Activated B cell treated with CpG ODN at 0.5 μM for 24 hours (primary cell): Measurements from ENCODE around the gene JAK2. TPM values are rescaled to one million over a fixed set of nuclear protein-coding genes. Genes with fewer than 3 reads are reported as not detected.

ENCODE experiments used
- ATAC-seq: fragments of 200-7000 bp; cut with Tn5 transposase; one replicate; pipeline ENCODE4 v1.10.0; 2021; ENCODE audit warnings: low read depth, mild to moderate bottlenecking, moderate library complexity
- CTCF ChIA-PET: fragments of 350-600 bp; sonication (Branson Sonifier 250); formaldehyde crosslinking; loops from one replicate; lab custom pipeline; 2021; ENCODE audit warnings: antibody characterized with exemption; lab: Charles Lee
- POLR2A ChIA-PET: fragments of 350-600 bp; sonication (Branson Sonifier 250); formaldehyde crosslinking; loops from one replicate; lab custom pipeline; 2021; ENCODE audit warnings: antibody characterized with exemption; lab: Charles Lee
- DNase-seq: peaks from one replicate; pipeline ENCODE4 v3.0.0; 2022
- H3K27ac Mint-ChIP-seq: one replicate; pipeline ENCODE4 v1.8.0; 2020; ENCODE audit warnings: mixed read lengths
- H3K27me3 Mint-ChIP-seq: one replicate; pipeline ENCODE4 v1.8.0; 2021; ENCODE audit warnings: mixed read lengths
- H3K36me3 Mint-ChIP-seq: one replicate; pipeline ENCODE4 v1.8.0; 2021; ENCODE audit warnings: low read depth, mixed read lengths
- H3K4me1 Mint-ChIP-seq: one replicate; pipeline ENCODE4 v1.8.0; 2021; ENCODE audit warnings: mixed read lengths
- H3K4me3 Mint-ChIP-seq: one replicate; pipeline ENCODE4 v1.8.0; 2020; ENCODE audit warnings: mild to moderate bottlenecking, mixed read lengths
- H3K9me3 Mint-ChIP-seq: one replicate; pipeline ENCODE4 v1.8.0; 2020; ENCODE audit warnings: mixed read lengths
- CTCF ChIP-seq: fragments of 200-600 bp; IDR thresholded peaks from one replicate; pipeline ENCODE4 v1.8.0; 2022; ENCODE audit warnings: antibody characterized with exemption, mild to moderate bottlenecking
- intact Hi-C: fragments of 100-400 bp; cut with micrococcal nuclease; formaldehyde crosslinking; loops from one replicate; pipeline ENCODE4 v1.15.1; 2024
- total RNA-seq: library from RNA; stranded (reverse); gene quantifications from 2 replicates; pipeline ENCODE4 v1.2.3, GENCODE V29; 2022

The JAK2 gene
- total RNA-seq, 1 donor from 2014 or later: 21.3 TPM

GRCh38 chr9:4965174-4965821 is 19.8 kb upstream of the JAK2 start:
- ChIA-PET POLR2A (no interaction called here), CTCF (interaction anchor here (1.3 kb wide), 1 partner anchor 8 kb away, joined by 3 read pairs; no protein-coding TSS in a partner anchor)
- peaks cover 12% of the 10 kb centered on the region for H3K36me3 Mint-ChIP-seq
- H3K9me3 Mint-ChIP-seq: peaks cover 13% of the 10 kb centered on the region
- DNase-seq (no peak), ATAC-seq (no peak)
- no peak overlapping the region for H3K4me3 Mint-ChIP-seq
- no peak overlapping the region for H3K27ac Mint-ChIP-seq
- intact Hi-C loops: no loop called here
- H3K4me1 Mint-ChIP-seq: peaks cover 22% of the 10 kb centered on the region
- no peaks in the 10 kb centered on the region for H3K27me3 Mint-ChIP-seq
- TF ChIP-seq CTCF: no peak

- Mint-ChIP-seq H3K9me3 (peaks cover 12% of the 10 kb centered on the region), H3K27me3 (no peaks in the 10 kb centered on the region), H3K4me1 (peaks cover 22% of the 10 kb centered on the region), H3K4me3 (no peak overlapping the region), H3K36me3 (peaks cover 12% of the 10 kb centered on the region), H3K27ac (no peak overlapping the region)
- DNase-seq (no peak), ATAC-seq (no peak)
- TF ChIP-seq CTCF: no peak
- ChIA-PET POLR2A (no interaction called here), CTCF (no interaction called here)
- intact Hi-C loops: no loop called here
Measured at GRCh38 chr9:4967523-4967922, 17.5 kb upstream of the JAK2 start.

DNA sequence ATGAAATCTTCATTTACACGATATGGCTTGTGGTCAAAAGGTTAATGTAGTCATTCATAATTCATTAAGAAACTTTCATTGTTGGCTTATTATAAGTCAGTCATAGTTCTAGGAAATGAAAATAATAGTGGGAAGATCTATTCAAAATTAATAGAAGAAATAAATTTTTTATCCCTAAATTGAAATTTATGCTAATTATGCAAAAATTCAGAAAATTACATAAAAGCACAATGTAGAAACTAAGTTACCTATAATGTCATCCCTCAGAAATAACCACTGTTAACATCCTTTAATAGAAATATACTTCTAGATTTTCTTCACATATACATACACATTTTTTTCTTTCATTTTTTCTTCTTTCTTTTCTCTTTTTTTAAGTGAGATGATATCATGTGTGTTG is 15.9 kb upstream of the JAK2 start:
- CTCF ChIA-PET: no interaction called here
- H3K27ac Mint-ChIP-seq: no peak overlapping the region
- intact Hi-C loops: no loop called here

DNA sequence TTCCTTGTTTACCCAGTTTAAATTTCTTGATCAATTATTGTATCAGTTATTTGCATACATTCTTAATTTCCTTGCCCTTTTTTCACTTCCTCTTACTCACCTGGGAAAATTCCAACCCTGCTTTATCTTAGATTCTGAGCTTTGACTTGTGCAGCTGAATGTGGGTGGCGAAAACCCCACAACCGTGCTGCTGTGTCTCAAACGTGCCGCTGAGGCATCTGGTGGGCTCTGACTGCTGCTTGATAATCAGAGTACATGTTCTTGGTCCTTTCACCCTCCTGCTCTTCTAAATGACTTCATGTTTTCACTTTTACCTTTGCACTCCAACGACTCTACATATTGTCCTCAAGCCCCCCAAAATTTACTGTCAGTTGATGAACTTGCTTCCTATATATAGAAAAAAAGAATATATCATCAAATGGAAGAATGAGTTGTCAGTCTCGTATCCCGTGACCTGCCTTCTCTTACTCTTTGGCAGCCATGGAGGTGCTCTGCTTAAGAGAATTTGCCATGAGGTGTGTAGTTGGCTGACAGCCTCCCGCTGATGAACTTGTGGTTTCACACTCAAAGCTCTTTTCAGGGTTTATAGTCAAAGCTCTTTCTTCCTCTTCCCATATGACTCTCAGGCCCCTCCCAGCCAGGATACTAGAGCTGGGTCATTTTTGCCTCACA is 14.0 kb upstream of the JAK2 start:
- H3K4me1 Mint-ChIP-seq: peaks cover 18% of the 10 kb centered on the region
- CTCF ChIA-PET: interaction anchor here (1.5 to 2.1 kb wide), 3 partner anchors 17 to 211 kb away, joined by 3 to 8 read pairs (median 4); no protein-coding TSS in a partner anchor
- no peak overlapping the region for H3K27ac Mint-ChIP-seq
- no peak for TF ChIP-seq CTCF
- no peak overlapping the region for H3K4me3 Mint-ChIP-seq
- no peaks in the 10 kb centered on the region for H3K36me3 Mint-ChIP-seq
- H3K9me3 Mint-ChIP-seq: no peaks in the 10 kb centered on the region
- H3K27me3 Mint-ChIP-seq: no peaks in the 10 kb centered on the region
- intact Hi-C loops: loop anchor here (1.0 kb wide), 3 partner anchors 9 to 32 kb away; partner anchors contain the start of gene JAK2
- ATAC-seq (peak; percentile 91), DNase-seq (no peak)
- POLR2A ChIA-PET: interaction anchor here (0.9 to 2.6 kb wide), 8 partner anchors 9 to 467 kb away, joined by 3 to 28 read pairs (median 6); partner anchors contain the start of genes JAK2 and PLGRKT

More for the DNA sequence above, 15.9 kb upstream of the JAK2 start:
- Mint-ChIP-seq H3K27me3 (no peaks in the 10 kb centered on the region), H3K9me3 (peaks cover under 1% of the 10 kb centered on the region), H3K36me3 (peaks cover under 1% of the 10 kb centered on the region), H3K4me1 (peaks cover 22% of the 10 kb centered on the region), H3K4me3 (no peak overlapping the region)
- DNase-seq (no peak), ATAC-seq (no peak)
- POLR2A ChIA-PET: interaction anchor here (0.7 kb wide), 1 partner anchor 19 kb away, joined by 3 read pairs; no protein-coding TSS in a partner anchor
- TF ChIP-seq CTCF: no peak

- POLR2A ChIA-PET: interaction anchor here (1.4 to 2.4 kb wide), 2 partner anchors 12 to 35 kb away, joined by 4 to 10 read pairs; partner anchors contain the start of gene JAK2
- H3K9me3 Mint-ChIP-seq: no peaks in the 10 kb centered on the region
Measured at GRCh38 chr9:4973246-4973645, 11.8 kb upstream of the JAK2 start.

More at GRCh38 chr9:4973246-4973645, 11.8 kb upstream of the JAK2 start:
- no peak for ATAC-seq
- Mint-ChIP-seq H3K4me1 (peaks cover 5% of the 10 kb centered on the region), H3K4me3 (no peak overlapping the region), H3K36me3 (no peaks in the 10 kb centered on the region), H3K27me3 (no peaks in the 10 kb centered on the region), H3K27ac (no peak overlapping the region)
- intact Hi-C loops: no loop called here
- TF ChIP-seq CTCF: no peak
- no peak for DNase-seq
- CTCF ChIA-PET: interaction anchor here (0.9 to 1.5 kb wide), 2 partner anchors 8 to 12 kb away, joined by 3 to 4 read pairs; partner anchors contain the start of gene JAK2
